Measurements from ENCODE around the gene HLF. TPM values are rescaled to one million over a fixed set of nuclear protein-coding genes. Genes with fewer than 3 reads are reported as not detected.

HLF gene
- total and polyA plus RNA-seq, 4 donors = 8.0 to 59.3 (median 24.6) TPM

DNA sequence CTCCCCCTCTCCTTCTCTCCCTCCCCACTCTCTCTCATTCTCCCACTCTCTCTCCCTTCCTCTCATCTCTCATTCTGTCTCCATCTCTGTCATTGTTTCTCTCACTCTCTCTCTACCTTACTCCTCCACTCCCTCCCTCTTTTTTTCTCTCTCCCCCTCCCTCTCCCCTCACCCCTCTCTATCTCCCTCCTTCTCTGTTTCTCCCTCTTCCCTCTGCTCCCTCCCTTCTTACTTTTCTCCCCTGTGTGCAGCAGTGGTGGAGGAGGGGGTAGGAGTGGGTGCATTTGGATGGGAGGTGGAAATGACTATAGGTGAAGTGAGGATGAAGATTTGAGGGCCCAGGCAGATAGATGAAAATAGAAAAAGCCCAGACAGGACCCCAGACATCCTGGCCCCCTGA lies 70.9 kb downstream of the HLF start:
- TF ChIP-seq, protein P1, sequence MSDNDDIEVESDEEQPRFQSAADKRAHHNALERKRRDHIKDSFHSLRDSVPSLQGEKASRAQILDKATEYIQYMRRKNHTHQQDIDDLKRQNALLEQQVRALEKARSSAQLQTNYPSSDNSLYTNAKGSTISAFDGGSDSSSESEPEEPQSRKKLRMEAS (IDR thresholded peaks at IDR 0.05) = no peak
- TF ChIP-seq HNF4A (conservative IDR thresholded peaks at IDR 0.05) (no peak), GABPA (IDR thresholded peaks at IDR 0.05 in 1 of 2, conservative IDR thresholded peaks at IDR 0.05 in 1 of 2) (no peak)
- TF ChIP-seq, protein P2, sequence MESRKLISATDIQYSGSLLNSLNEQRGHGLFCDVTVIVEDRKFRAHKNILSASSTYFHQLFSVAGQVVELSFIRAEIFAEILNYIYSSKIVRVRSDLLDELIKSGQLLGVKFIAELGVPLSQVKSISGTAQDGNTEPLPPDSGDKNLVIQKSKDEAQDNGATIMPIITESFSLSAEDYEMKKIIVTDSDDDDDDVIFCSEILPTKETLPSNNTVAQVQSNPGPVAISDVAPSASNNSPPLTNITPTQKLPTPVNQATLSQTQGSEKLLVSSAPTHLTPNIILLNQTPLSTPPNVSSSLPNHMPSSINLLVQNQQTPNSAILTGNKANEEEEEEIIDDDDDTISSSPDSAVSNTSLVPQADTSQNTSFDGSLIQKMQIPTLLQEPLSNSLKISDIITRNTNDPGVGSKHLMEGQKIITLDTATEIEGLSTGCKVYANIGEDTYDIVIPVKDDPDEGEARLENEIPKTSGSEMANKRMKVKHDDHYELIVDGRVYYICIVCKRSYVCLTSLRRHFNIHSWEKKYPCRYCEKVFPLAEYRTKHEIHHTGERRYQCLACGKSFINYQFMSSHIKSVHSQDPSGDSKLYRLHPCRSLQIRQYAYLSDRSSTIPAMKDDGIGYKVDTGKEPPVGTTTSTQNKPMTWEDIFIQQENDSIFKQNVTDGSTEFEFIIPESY (IDR thresholded peaks at IDR 0.05) = no peak
- TF ChIP-seq, protein P3, sequence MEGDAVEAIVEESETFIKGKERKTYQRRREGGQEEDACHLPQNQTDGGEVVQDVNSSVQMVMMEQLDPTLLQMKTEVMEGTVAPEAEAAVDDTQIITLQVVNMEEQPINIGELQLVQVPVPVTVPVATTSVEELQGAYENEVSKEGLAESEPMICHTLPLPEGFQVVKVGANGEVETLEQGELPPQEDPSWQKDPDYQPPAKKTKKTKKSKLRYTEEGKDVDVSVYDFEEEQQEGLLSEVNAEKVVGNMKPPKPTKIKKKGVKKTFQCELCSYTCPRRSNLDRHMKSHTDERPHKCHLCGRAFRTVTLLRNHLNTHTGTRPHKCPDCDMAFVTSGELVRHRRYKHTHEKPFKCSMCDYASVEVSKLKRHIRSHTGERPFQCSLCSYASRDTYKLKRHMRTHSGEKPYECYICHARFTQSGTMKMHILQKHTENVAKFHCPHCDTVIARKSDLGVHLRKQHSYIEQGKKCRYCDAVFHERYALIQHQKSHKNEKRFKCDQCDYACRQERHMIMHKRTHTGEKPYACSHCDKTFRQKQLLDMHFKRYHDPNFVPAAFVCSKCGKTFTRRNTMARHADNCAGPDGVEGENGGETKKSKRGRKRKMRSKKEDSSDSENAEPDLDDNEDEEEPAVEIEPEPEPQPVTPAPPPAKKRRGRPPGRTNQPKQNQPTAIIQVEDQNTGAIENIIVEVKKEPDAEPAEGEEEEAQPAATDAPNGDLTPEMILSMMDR (IDR thresholded peaks at IDR 0.05; ENCODE audit: low read depth, low read length, missing input control) = no peak
- Histone ChIP-seq H3K4me1 (ENCODE audit: control insufficient read depth in 4 of 4, insufficient read depth in 4 of 4, low read length in 3 of 4) (no peaks in the 10 kb centered on the region), H3K27ac (ENCODE audit: low read depth in 1 of 2, low read length in 2 of 2) (no peak overlapping the region), H3K27me3 (ENCODE audit: control insufficient read depth in 4 of 4, insufficient read depth in 4 of 4, low read length in 3 of 4) (no peaks in the 10 kb centered on the region), H3K36me3 (ENCODE audit: control insufficient read depth in 4 of 4, insufficient read depth in 3 of 4, low read depth in 1 of 4, low read length in 3 of 4) (no peaks in the 10 kb centered on the region), H3K9me3 (ENCODE audit: control insufficient read depth in 4 of 4, low read length in 3 of 4) (no peaks in the 10 kb centered on the region), H3K4me3 (ENCODE audit: low read depth in 1 of 3, low read length in 3 of 3) (no peak overlapping the region), H3K9ac (ENCODE audit: low read depth in 1 of 2, low read length in 2 of 2) (no peak overlapping the region)
- DNase-seq (ENCODE audit: low spot score) = no peak

DNA sequence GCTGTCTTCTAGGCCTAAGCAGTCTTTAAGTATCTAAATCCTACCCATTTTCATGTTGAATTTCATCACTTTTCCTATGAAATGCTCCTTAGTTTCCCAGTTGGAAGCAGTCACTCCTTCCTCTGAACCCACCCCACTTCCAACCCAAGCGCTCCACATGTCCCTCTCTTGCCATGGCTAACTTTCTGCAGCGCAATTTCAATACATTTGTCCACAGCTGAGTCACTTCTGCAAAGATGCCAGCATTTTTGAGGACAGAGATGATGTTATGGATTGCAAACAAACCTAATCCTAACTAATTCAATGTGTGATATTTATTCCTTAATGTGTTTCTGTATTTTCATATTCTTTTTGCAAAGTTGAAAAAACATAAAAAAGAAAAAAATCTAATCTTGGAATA lies 71.7 kb downstream of the HLF start:
- TF ChIP-seq, protein P1 (IDR thresholded peaks at IDR 0.05) = no peak
- TF ChIP-seq RAD21 (IDR thresholded peaks at IDR 0.05) = no peak
- no peak for TF ChIP-seq EGR1 (IDR thresholded peaks at IDR 0.05; ENCODE audit: low read depth in 2 of 2)
- Histone ChIP-seq H3K9me3 (ENCODE audit: control insufficient read depth in 4 of 4, low read length in 3 of 4) (no peaks in the 10 kb centered on the region), H3K36me3 (ENCODE audit: control insufficient read depth in 4 of 4, insufficient read depth in 3 of 4, low read depth in 1 of 4, low read length in 3 of 4) (no peaks in the 10 kb centered on the region), H3K27me3 (ENCODE audit: control insufficient read depth in 4 of 4, insufficient read depth in 4 of 4, low read length in 3 of 4) (no peaks in the 10 kb centered on the region), H3K27ac (ENCODE audit: low read depth in 1 of 2, low read length in 2 of 2) (no peak overlapping the region), H3K4me1 (ENCODE audit: control insufficient read depth in 4 of 4, insufficient read depth in 4 of 4, low read length in 3 of 4) (no peaks in the 10 kb centered on the region), H3K9ac (ENCODE audit: low read depth in 1 of 2, low read length in 2 of 2) (no peak overlapping the region), H3K4me3 (ENCODE audit: low read depth in 1 of 3, low read length in 3 of 3) (no peak overlapping the region)
- over 99% methylated on average over 2 of the region's 2 CpGs for whole genome bisulfite sequencing
- DNase-seq (ENCODE audit: low spot score) = no peak

- H3K4me3 ChIP-seq (ENCODE audit: low read depth in 1 of 3, low read length in 3 of 3) = no peak overlapping the region
- no peaks in the 10 kb centered on the region for H3K36me3 ChIP-seq (ENCODE audit: control insufficient read depth in 4 of 4, insufficient read depth in 3 of 4, low read depth in 1 of 4, low read length in 3 of 4)
- H3K4me1 ChIP-seq (ENCODE audit: control insufficient read depth in 4 of 4, insufficient read depth in 4 of 4, low read length in 3 of 4) = no peaks in the 10 kb centered on the region
- no peaks in the 10 kb centered on the region for H3K27me3 ChIP-seq (ENCODE audit: control insufficient read depth in 4 of 4, insufficient read depth in 4 of 4, low read length in 3 of 4)
- H3K9me3 ChIP-seq (ENCODE audit: control insufficient read depth in 4 of 4, low read length in 3 of 4) = no peaks in the 10 kb centered on the region
- no peak for DNase-seq (ENCODE audit: low spot score)
- whole genome bisulfite sequencing = 77% methylated on average over 3 of the region's 3 CpGs
- no peak overlapping the region for H3K9ac ChIP-seq (ENCODE audit: low read depth in 1 of 2, low read length in 2 of 2)
- H3K27ac ChIP-seq (ENCODE audit: low read depth in 1 of 2, low read length in 2 of 2) = no peak overlapping the region
- TF ChIP-seq, protein P3 (IDR thresholded peaks at IDR 0.05; ENCODE audit: low read depth, low read length, missing input control) = no peak
- no peak for TF ChIP-seq EGR1 (IDR thresholded peaks at IDR 0.05; ENCODE audit: low read depth in 2 of 2)
- TF ChIP-seq GABPA (IDR thresholded peaks at IDR 0.05 in 1 of 2, conservative IDR thresholded peaks at IDR 0.05 in 1 of 2) = no peak
- no peak for TF ChIP-seq SP1 (IDR thresholded peaks at IDR 0.05)
- TF ChIP-seq YY1 (IDR thresholded peaks at IDR 0.05) = no peak
- TF ChIP-seq, protein P2 (IDR thresholded peaks at IDR 0.05) = no peak
- TF ChIP-seq RXRA (IDR thresholded peaks at IDR 0.05) = no peak
- TF ChIP-seq FOXA1 (IDR thresholded peaks at IDR 0.05) = no peak
- TF ChIP-seq, protein P1 (IDR thresholded peaks at IDR 0.05) = no peak
- no peak for TF ChIP-seq NR2F2 (IDR thresholded peaks at IDR 0.05)
- no peak for TF ChIP-seq RAD21 (IDR thresholded peaks at IDR 0.05)
- TF ChIP-seq TAF1 (conservative IDR thresholded peaks at IDR 0.05) = no peak
These were observed 75.4 kb downstream of the HLF start for GRCh38 chr17:55340176-55340575.

Data from liver (tissue), 9 donors.